Adrenal gland (tissue), 12 donors: Measurements from ENCODE around the gene PPP2R1B. TPM values are rescaled to one million over a fixed set of nuclear protein-coding genes. Genes with fewer than 3 reads are reported as not detected.

Experiments
- DNase-seq, 7 donors: peaks; one replicate each; pipeline ENCODE4 v3.0.0-alpha.2; 2019 to 2020
- H3K27ac ChIP-seq, 5 donors: fragments of 200-600 bp; sonication (generic) in 4 of 5; 1 replicate in 3 of 5; 2 replicates in 2 of 5; pipeline versions ENCODE4 v1.5.1 to v1.8.0; 2016 to 2020; ENCODE audit warnings: mild to moderate bottlenecking in 1 of 5
- H3K27me3 ChIP-seq: fragments of 200-600 bp; 2 replicates; pipeline ENCODE4 v1.8.0; 2021
- H3K36me3 ChIP-seq, 2 donors: fragments of 200-600 bp; replicated peaks in 1 of 2; 1 replicate in 1 of 2; 2 replicates in 1 of 2; pipeline versions ENCODE4 v1.5.1 to v1.8.0; 2018 to 2022
- H3K4me1 ChIP-seq, 2 donors: fragments of 200-600 bp; replicated peaks in 1 of 2; 1 replicate in 1 of 2; 2 replicates in 1 of 2; pipeline versions ENCODE4 v1.5.1 to v1.8.0; 2018 to 2021
- H3K4me3 ChIP-seq, 4 donors: fragments of 200-600 bp; sonication (generic) in 3 of 4; one replicate each; pipeline ENCODE4 v1.5.1; 2016 to 2018
- H3K9me3 ChIP-seq, 3 donors: fragments of 200-600 bp; sonication (generic) in 1 of 3; replicated peaks in 1 of 3; 1 replicate in 2 of 3; 2 replicates in 1 of 3; pipeline versions ENCODE4 v1.5.1 to v1.8.0; 2016 to 2021
- CTCF ChIP-seq, 6 experiments: fragments of 450-650 bp in 4 of 6; fragments of 200-600 bp in 2 of 6; sonication (generic) in 1 of 6; IDR thresholded peaks; 1 replicate in 5 of 6; 2 replicates in 1 of 6; pipeline versions ENCODE4 v1.5.1 to v1.8.0; 2016 to 2021; ENCODE audit warnings: antibody characterized with exemption in 6 of 6, mild to moderate bottlenecking in 2 of 6, moderate library complexity in 1 of 6
- POLR2A ChIP-seq, 2 donors: fragments of 450-650 bp; IDR thresholded peaks; one replicate each; pipeline ENCODE4 v1.6.1; 2017; ENCODE audit warnings: antibody characterized with exemption in 2 of 2, mild to moderate bottlenecking in 2 of 2, moderate library complexity in 1 of 2
- WGBS, 4 donors: extraction: QIAGEN DNeasy Blood & Tissue Kit in 2 of 4; methylation state at CpG; one replicate each; pipeline versions ENCODE4 v1.1.5 to v1.1.7; 2013 to 2017; 5-methylcytosine and 5-hydroxymethylcytosine counted together
- intact Hi-C, 2 donors: fragments of 100-400 bp; cut with DNase I; formaldehyde crosslinking; loops; one replicate each; pipeline versions ENCODE4 v1.14.1 to v1.15.0; 2022 to 2023
- polyA plus RNA-seq, 3 donors: library from polyadenylated mRNA; stranded (reverse); fragments of 200-250 nt in 2 of 3; fragments of 350-450 nt in 1 of 3; fragmentation: Illumina TruSeq in 1 of 3; extraction: RNeasy Lipid Tissue Mini Kit (QIAGEN cat#74804) in 1 of 3; gene quantifications; one replicate each; pipeline ENCODE4 v1.2.3, GENCODE V29; 2013 to 2014
- total RNA-seq, 9 donors: library from RNA; depleted of rRNA in 4 of 9; stranded (reverse); fragments of >200 nt in 4 of 9; fragments of 120-200 nt in 1 of 9; fragmentation: NEBNext Ultra II Directional in 1 of 9; extraction: Animal tissue kit (Norgen Biotek cat#: 25700) in 1 of 9; gene quantifications; one replicate each; pipeline versions ENCODE4 v1.1.0 to v1.2.4, GENCODE V29; 2013 to 2023
- donor health status: healthy with polysubstance abuse.
- donor health status: Bipolar disorder and iron deficiency.
- donor health status: DM: yes; HTN: yes; CAD: no.
- donor health status: DM: no; HTN: no; CAD: no.
- donor health status: DM: no; HTN: no; CAD: no.
- donor health status: DM: yes; HTN: yes; CAD: no.

PPP2R1B gene
- total and polyA plus RNA-seq, 12 donors, result 10.3 to 58.1 (median 32.2) TPM

GRCh38 chr11:111778047-111778558, 11.9 kb upstream of the PPP2R1B start:
- WGBS, 4 donors, result 85 to 93% (median 86%) methylated on average over 3 of the region's 3 CpGs
- Histone ChIP-seq H3K4me1 (peaks cover 5 to 22% of the 10 kb centered on the region in 2 donors), H3K36me3 (no peaks in the 10 kb centered on the region), H3K27ac (no peak overlapping the region), H3K27me3 (no peaks in the 10 kb centered on the region), H3K4me3 (no peak overlapping the region), H3K9me3 (no peaks in the 10 kb centered on the region)
- intact Hi-C loops, result loop anchor here (5.0 to 10.0 kb wide), 2 partner anchors 57 to 176 kb away; partner anchors contain the start of gene SIK2 (in 2 of the 2)
- TF ChIP-seq CTCF (IDR thresholded peaks at IDR 0.05) (no peak), POLR2A (IDR thresholded peaks at IDR 0.05) (no peak)
- no peak for DNase-seq

- no peaks in the 10 kb centered on the region for H3K27me3 ChIP-seq
- no peak overlapping the region for H3K4me3 ChIP-seq
- no peaks in the 10 kb centered on the region for H3K9me3 ChIP-seq
- no peak for TF ChIP-seq POLR2A (IDR thresholded peaks at IDR 0.05)
- peak; percentile 58 to 94 (median 87) for TF ChIP-seq CTCF (IDR thresholded peaks at IDR 0.05)
- H3K36me3 ChIP-seq, result no peaks in the 10 kb centered on the region
- peak in 5 of 7 donors; percentile 21 to 49 (median 38) for DNase-seq
- intact Hi-C loops, result loop anchor here (5.0 to 10.0 kb wide), 2 partner anchors 57 to 175 kb away; partner anchors contain the start of gene SIK2 (in 2 of the 2)
- H3K27ac ChIP-seq, result peak overlapping the region in 3 of 5 donors; percentile 32 to 73 (median 43)
- WGBS, 4 donors, result 45 to 58% (median 52%) methylated on average over 4 of the region's 4 CpGs
- peaks cover 4 to 17% of the 10 kb centered on the region in 2 donors for H3K4me1 ChIP-seq
Measured at GRCh38 chr11:111777094-111778046, 11.2 kb upstream of the PPP2R1B start.

DNA sequence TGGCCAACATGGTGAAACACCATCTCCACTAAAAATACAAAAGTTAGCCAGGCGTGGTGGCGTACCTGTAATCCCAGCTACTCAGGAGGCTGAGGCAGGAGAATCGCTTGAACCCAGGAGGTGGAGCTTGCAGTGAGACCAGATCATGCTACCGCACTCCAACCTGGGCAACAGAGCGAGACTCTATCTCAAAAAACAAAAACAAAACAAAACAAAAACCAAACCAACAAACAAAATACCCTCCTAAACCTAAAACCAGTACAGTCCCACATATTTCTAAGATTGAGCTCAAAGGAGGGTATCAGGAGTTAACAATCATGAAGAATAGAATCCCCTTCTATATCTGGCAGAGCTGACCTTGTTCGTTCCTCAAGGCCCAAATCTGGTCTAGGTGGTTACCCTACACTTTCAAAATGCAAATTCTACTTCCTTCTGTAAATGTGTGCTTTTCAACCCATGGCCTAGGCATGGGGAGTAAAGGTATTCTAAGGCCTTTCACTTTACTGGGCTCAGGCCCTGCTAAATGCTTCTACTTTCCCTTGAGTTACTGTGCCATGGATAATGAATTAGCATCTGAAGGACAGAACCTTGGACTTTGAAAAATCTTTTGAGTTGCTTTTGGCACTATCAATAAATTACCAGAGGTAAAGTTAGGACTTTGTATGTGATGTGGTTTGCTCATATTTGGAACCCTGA, 10.4 kb upstream of the PPP2R1B start:
- Histone ChIP-seq H3K4me3 (no peak overlapping the region), H3K4me1 (peaks cover 0 to 13% of the 10 kb centered on the region in 2 donors), H3K9me3 (no peaks in the 10 kb centered on the region), H3K27ac (peak overlapping the region in 3 of 5 donors; percentile 32 to 73 (median 43)), H3K36me3 (no peaks in the 10 kb centered on the region), H3K27me3 (no peaks in the 10 kb centered on the region)
- intact Hi-C loops, result loop anchor here (5.0 to 10.0 kb wide), 2 partner anchors 58 to 174 kb away; partner anchors contain the start of gene SIK2 (in 2 of the 2)
- 82 to 87% (median 84%) methylated on average over 6 of the region's 6 CpGs for WGBS, 4 donors
- TF ChIP-seq POLR2A (IDR thresholded peaks at IDR 0.05), result no peak
- no peak for TF ChIP-seq CTCF (IDR thresholded peaks at IDR 0.05)
- DNase-seq, result no peak
